HG03095 (cell line): Measurements from ENCODE around the gene NCAPG2.
"Not testable (repeated sequence)": the region's sequence is repeated elsewhere in the genome, so short reads cannot be mapped to it uniquely, and the experiment has no call there.

Experiments
- ATAC-seq: cut with Tn5 transposase; IDR thresholded peaks from one replicate; pipeline ENCODE4 v1.9.1; 2021; ENCODE audit warnings: moderate library complexity; ENCODE audit not compliant: unreplicated experiment

NCAPG2 gene

DNA sequence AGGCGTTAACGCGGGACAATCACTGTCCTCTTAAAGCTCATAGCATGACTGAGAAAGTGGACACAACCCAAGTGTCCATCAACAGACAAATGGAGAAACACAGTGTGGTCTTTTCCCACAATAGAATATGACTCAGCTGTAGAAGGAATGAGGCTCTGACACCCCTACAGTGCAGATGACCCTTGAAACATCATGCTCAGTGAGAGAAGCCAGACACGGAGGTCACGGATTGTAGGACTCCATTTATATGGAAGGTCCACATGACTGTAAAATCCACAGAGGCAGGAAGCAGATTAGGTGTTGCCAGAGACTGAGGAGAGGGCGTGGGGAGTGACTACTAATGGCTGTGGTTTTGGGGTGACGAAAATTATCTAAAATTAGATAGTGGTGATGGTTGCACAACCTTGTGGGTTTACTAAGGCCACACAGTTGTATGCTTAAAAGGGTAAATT, 6.1 kb upstream of the NCAPG2 start:
- ATAC-seq: no peak

DNA sequence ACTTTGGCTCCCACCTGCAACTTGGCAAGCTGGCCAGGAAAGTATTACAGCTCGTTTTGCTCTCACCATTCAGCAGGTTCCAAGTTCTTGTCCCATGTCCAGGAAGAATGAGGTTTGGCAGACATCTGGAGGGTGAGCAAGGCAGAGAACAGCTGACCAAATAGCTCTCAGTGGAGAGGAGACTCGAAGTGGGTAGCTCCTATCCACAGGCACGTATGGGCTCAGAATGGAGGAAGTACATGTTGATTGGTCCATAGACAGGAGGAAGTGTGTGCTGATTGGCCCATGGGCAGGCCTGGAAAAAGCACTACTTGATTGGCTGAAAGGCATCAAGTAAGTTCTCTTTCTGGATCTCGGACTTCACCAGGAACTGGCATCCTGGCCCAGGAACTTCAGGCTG, 3.0 kb upstream of the NCAPG2 start:
- no peak for ATAC-seq

DNA sequence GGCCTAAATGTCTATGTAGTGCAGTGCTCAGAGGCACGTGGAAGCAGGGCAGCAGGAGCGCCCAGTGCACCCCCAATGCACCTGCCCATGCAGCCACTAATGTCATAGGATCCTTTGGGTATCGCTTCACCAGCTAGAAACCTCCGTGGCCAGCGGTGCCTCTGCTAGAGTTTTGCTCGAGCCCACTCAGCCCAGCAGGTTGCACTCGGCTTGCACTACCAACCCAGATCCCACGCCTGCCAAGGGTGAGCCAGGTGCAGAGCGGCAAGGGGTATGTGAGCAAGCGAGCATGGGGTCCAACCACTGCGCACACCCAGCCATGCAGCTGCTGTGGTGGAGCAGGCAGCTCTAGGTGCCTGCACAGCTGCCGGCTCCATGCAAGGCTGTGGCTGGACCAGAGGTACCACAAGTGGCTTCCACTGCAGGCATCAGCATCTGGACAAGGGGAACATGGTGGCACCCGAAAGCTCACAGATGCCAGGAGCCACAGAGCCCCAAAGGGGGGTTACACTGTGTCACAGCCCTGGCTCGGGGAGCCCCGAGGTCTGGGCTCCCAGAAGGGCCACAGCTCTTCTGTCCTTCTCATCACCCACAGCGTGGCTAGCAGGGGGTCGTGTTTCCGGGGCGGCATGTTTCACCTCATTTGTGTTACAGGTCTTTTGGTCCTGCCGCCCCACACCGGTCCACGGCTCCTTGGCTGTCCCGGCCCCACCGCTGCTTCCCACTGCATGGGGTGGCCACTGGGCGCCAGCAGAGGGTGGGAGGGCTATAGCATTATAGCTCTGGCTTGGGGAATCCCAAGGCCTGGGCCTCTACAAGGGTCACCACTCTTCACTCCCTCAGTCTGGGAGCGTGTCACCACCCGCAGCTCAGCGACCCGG, 2.3 kb upstream of the NCAPG2 start:
- no peak for ATAC-seq

DNA sequence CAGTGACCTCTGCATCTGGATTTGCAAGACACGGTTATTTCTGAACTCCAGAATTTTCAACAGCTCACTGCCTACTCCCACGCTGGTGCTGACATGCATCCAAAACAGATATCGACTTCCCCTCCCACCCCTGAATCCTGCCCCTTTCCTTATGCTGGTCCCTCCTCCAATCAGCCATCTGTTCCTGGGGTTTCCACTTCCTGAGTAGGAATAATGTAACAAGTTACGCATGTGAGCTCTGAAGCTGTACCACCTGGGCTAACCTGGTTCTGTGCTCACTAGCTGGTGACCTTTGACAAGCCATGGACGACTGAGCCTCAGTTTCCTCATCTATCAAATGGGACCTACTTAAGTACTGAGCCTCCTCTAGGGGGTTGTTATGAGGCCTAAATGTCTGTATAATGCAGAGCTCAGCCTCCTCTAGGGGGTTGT, 1.7 kb upstream of the NCAPG2 start:
- no peak for ATAC-seq

DNA sequence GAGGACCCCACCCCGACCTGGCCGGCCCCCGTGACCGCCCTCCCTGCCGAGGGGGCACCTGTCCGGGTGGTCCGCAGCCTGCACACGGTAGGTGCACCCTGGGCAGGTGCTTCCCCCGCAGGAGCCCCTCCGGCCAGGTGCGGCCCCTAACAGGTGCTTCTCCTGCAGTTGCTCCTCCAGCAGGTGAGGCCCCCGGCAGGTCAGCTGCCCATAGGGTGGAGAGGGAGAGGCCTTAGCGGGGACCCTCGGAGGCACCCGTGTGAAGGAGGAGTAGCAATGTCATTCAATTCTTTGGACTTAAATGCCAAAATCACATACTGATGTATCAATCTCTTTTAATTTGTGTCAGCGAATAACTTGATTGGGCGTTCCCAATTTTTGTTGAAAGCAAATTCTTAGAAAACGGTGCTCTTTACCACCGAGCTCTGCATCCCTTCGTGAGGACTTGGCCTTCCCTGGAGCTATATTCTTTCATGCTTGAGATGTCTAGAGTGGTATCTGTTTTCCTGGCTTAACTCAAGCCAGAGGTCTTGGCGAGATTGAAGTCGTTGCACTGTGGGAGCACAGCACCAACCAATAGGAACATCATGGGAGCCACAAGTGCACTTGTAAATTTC, 738 bp upstream of the NCAPG2 start:
- peak; percentile 14 for ATAC-seq

DNA sequence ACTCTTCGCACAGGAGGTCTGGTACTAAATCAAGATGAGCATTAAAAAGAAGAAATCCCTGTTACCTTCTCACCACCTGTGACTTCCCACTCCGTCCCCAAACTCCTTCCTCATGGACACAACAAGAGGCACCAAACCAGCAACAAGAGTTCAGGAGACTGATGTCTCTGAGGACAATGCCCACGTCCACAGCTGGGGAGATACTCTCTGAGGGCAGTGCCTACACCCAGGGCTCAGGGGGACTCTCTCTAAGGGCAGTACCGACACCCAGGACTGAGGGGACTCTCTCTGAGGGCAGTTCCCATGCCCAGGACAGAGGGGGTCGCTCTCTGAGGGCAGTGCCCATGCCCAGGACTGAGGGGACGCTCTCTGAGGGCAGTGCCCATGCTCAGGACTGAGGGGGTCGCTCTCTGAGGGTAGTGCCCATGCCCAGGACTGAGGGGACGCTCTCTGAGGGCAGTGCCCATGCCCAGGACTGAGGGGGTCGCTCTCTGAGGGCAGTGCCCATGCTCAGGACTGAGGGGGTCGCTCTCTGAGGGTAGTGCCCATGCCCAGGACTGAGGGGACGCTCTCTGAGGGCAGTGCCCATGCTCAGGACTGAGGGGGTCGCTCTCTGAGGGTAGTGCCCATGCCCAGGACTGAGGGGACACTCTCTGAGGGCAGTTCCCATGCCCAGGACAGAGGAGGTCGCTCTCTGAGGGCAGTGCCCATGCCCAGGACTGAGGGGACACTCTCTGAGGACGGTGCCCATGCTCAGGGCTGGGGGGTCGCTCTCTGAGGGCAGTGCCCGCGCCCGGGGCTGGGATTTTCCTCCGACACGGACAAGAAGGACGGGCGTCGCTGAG, 703 bp downstream of the NCAPG2 start:
- not testable (repeated sequence) for ATAC-seq

DNA sequence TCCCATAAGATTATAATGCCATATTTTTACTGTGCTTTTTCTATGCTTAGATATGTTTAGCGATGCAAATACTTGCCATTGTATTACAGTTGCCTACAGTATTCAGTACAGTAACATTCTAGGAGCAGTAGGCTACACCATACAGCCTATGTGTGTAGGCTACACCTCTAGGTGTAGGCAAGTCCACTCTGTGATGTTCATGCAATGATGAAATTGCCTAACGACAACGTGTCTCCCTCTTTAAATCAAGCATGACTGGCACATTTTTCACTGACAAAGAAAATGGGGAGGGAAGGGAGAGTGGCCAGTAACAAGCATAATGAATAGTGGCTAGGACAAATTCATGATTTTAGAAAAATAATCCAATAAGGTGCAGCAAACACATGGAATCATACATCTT, 1.7 kb downstream of the NCAPG2 start:
- no peak for ATAC-seq

DNA sequence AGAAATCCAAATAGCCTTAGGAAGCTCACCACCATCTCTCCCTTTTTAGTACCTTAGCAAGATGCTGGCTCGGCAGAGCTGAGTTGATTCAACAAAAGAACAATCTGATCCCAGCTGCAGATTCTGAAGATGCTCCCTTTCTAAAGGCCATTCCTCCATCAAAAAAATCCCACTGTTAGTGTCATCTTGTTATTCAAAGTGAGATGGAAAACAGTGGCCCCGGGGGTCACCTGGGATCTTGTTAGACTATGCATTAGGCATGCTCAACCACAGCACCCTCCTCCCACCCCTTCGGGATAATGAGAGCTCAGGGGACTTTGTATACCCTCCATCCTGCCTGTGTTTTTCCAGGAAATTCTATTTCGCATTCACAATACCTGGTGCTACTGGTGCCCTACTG, 2.4 kb downstream of the NCAPG2 start:
- no peak for ATAC-seq

DNA sequence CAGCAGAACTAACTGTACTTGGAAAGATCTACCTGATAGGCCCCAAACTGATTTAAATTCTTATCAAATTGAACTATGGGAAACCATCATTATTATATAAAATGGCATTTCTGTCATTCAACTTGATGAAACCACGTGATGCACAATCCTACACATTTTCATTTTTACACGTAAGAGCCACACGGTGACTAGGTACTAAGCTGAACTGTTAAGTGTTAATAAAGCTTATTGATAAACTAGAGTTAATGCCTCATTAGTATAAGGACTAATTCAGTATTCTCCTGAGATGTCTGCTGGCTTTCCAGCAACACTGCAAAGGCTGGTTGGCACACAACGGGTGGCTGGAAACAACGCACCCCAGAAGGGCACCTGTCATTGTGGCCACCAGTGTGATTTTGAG, 4.6 kb downstream of the NCAPG2 start:
- no peak for ATAC-seq

DNA sequence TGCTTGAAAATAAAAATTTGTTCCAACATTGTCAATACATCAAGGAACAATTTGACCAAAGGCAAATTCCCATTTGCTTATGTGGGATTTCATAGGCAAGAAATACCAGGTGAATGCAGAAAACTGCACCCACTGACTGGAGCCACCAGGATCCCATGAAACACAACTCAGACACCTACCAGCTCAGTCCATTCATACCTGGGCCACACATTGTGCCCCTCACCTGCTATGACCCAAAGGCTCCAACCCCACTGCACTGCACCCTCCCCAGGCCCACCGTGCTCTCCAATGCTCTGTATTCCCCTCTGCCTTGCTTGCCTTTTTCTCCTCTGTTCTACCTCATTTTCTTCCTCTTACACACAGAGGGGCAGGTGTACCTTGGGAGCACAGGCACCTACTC, 5.3 kb downstream of the NCAPG2 start:
- ATAC-seq: no peak

DNA sequence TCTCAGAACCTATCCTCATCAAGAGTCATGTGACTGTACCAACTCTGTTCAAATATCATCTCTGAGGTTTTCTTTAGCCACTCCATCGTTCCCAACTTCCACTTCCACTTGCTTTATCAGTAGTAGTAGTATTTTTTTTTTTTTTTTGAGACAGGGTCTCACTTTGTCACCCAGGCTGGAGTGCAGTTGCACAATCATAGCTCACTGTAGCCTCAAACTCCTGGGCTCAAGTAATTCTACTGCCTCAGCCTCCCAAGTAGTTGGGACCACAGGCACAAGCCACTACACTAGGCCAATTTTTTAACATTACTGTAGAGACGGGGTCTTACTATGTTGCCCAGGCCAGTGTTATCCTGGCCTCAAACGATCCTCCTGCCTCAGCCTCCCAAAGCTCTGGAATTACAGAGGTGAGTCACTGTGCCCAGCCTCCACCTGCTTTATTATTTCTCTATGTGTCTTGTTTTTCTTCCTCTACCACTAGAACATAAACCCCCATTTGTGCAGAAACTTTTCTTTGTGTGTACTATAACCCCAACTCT, 5.9 kb downstream of the NCAPG2 start:
- no peak for ATAC-seq

DNA sequence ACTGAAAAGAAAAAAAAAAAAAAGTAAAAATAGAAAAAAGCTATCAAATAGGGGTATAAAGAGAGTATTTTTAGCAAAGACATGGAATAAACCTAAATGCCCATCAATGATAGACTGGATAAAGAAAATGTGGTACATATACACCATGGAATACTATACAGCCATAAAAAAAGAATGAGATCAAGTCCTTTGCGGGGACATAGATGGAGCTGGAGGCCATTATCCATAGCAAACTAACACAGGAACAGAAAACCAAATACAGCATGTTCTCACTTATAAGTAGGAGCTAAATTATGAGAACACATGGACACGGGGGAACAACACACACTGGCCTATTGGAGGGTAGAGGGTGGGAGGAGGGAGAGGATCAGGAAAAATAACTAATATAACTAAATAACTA, 7.0 kb downstream of the NCAPG2 start:
- not testable (repeated sequence) for ATAC-seq

DNA sequence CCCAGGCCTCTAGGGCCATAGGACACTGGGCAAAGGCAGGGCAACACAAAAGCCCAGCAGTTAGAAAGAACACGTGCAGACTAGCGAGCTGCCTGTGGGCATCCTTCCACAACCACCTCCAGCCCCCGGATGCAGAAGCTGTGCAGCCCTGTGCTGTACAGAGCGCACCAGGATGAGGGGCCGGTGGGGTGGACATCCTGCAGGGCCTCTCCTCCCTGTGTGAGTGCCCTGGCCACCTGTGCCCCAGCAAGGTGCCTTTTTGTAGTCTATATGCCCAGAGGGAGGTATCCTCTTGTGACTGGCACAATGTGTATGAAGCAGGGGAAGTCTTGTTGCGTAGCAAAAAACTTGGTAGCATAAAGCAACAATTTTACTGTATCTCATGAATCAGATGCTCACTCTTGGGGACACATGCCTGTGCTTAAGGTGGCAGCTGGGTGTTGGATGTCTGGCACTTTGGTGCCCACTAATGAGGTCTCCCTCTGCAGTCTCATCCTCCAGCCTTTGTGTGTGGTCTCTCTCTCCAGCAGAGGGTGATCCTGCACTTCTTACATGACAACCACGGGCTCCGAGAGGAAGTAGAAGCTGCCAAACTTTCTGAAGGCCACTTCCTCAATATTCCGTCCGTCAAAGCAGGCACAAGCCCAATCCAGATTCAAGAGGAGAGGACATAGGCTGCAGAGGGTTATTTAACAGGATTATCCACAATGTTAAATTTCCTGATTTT, 8.7 kb downstream of the NCAPG2 start:
- ATAC-seq: peak; percentile 62

DNA sequence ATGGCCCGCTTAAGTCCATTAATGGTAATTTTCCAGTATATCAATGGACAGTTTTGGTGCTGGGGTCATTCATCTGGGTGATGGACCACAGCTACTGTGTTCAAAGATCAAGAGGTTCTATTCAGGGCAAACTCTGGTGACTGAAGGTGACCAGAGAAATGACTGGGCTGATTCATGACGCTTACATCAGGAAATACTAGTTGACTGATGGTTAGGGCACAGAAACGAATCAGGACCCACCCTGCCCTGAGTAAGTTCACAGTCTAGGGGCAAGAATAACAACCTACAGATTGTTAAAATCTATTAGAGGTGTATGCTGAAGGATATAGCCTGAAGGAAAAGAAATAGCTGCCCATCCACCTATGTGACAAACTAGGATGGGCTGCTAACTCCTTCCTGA, 9.5 kb downstream of the NCAPG2 start:
- no peak for ATAC-seq

DNA sequence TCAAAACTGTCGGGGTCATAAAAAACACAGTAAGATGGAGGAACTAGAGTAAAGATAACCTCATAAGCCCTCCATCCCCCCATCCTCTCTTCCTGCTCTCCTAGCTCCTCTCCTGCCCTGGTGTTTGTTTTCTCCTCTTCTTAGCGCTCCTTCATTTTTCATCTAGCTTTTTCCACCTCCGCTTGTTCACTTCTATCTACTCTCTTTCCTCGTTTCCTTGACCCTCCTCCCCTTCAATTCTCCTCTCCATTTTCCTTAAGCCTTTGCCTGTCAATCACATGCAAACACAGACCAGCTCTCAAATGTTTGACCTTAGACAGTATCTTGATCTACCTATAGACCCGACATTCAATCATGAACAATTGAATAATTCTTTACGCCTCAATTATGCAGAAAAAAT, 10.0 kb downstream of the NCAPG2 start:
- no peak for ATAC-seq

DNA sequence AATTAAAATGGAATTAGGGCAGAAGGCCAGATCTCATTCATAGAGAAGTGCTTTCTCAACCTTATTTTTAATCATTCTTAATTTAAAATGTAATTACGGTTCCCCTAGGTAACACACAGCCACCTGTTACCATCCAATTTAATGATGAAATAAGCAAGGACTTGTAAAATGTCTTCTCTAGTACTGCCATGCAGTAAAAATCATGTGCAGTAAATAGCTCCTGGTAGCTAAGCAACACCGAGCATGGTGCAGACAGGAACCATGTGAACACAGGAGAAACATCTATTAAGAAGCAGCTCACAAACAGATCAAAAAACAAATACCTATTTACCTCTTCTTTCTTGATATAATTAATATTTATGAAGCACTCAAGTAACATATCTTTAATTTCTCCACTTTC, 15.1 kb downstream of the NCAPG2 start:
- ATAC-seq: no peak

DNA sequence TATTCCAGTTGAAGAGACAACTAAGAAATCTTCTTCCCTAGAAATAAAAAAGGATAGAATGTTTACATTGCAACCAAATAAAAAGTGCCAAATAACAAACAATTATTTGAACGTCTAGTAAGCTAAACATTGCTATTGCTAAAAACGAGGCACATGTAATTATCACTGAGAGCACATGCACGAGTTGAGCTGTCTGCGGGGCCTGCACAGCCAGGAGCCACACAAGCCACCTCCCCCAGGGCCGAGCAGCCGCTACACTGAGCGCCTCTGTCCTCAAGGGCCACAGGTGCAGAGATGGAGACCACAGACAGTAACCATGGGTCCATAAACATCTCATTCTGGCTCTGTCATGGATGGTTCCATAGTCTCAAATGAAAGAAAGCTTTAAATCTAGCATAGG, 17.2 kb downstream of the NCAPG2 start:
- no peak for ATAC-seq

DNA sequence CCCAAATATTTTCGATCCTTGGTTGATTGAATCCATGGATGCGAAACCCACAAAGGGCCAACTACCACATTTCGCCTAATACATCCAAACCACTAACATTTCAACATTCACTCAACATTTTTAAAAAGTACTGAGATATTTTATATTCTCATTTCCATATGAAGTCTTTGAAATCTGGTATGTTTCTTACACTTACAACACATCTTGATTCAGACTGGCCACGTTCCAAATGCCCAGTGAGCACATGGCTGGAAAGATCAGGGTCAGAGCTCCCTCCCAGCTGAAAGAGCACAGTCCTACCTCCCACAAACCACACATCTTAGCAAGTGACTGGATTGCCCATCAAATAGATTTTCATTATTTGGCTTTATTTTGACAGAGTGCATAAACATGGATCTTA, 18.9 kb downstream of the NCAPG2 start:
- ATAC-seq: no peak

DNA sequence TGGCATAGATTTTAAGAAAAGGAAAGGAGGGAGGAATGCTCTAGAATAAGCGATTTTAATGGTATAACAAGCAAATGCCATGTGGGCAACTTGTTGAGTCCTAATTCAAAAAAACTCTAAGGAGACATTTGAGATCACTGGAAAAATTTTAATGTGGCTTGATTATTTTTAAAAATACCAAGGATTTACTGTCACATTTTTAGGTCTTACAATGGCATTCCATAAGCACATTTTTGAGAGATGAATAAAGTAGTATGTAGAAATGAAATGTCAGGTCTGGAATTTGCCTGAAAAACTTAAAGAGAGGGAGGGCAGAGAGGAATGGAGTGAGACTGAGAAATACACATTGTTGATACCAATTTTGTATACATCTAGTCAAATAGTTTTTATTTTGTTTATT, 20.3 kb downstream of the NCAPG2 start:
- ATAC-seq: no peak

DNA sequence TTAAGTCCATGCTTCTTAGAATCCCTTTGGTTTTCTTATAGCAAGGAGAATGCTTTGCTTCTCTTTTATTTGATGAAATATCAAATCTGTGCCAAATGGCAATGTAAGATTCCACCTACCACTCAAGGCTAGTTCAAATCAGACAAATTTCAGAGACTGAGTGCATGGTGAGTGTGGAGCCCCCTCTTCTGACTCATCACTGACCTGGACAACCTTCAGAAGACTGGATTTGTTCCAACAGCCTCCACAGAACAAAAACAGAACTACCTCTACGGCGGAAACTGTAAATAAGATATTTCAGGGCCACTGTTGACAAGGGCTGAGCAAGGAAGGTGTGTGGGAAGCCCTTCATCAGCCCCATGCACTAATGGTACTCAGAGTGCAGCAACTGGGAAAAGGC, 21.1 kb downstream of the NCAPG2 start:
- ATAC-seq: no peak

DNA sequence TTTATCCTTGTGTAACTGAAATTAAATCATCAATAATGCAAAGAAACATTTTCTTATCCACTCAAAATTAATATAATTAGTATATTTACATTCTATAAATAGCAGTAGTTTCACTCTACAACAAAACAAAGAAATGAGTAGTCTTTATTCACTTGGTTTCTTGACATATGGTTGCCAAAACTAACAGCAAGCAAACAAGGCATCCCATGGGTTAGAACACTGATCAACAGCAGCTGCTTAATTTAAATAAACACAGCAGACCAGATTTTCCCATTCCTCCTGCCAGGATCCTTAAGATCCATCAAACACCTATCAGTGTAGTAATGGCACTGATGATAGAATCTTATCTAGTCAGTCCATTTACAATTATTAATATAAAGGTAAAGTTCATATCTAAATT, 22.1 kb downstream of the NCAPG2 start:
- no peak for ATAC-seq
